ENCODE measurements around the gene ADCY7.

ADCY7 gene

GRCh38 chr16:50271148-50272041 lies 5.0 kb downstream of the ADCY7 start:
- H3K27ac ChIP-seq (ENCODE audit: low read length) = no peak overlapping the region
- H3K36me3 ChIP-seq (ENCODE audit: insufficient read depth, low read depth, low read length) = no peaks in the 10 kb centered on the region
- no peaks in the 10 kb centered on the region for H3K9me3 ChIP-seq (ENCODE audit: insufficient read depth, low read depth, low read length)
- H3K4me3 ChIP-seq (ENCODE audit: low read length) = no peak overlapping the region
- H3K4me1 ChIP-seq (ENCODE audit: insufficient read depth, low read length) = peaks cover 5% of the 10 kb centered on the region; the same call in 1 of the 2 replicates
- no peak overlapping the region for H3K9ac ChIP-seq (ENCODE audit: low read depth, low read length)
- H3K27me3 ChIP-seq (ENCODE audit: insufficient read depth, low read length) = no peaks in the 10 kb centered on the region

- Histone ChIP-seq H3K4me1 (ENCODE audit: insufficient read depth, low read length) (no peaks in the 10 kb centered on the region), H3K27ac (ENCODE audit: low read length) (no peak overlapping the region), H3K9ac (ENCODE audit: low read depth, low read length) (no peak overlapping the region), H3K27me3 (ENCODE audit: insufficient read depth, low read length) (no peaks in the 10 kb centered on the region), H3K9me3 (ENCODE audit: insufficient read depth, low read depth, low read length) (no peaks in the 10 kb centered on the region), H3K4me3 (ENCODE audit: low read length) (no peak overlapping the region), H3K36me3 (ENCODE audit: insufficient read depth, low read depth, low read length) (no peaks in the 10 kb centered on the region)
These were observed 5.8 kb downstream of the ADCY7 start for GRCh38 chr16:50272111-50272571.

GRCh38 chr16:50272687-50273381 lies 6.5 kb downstream of the ADCY7 start:
- H3K4me3 ChIP-seq (ENCODE audit: low read length) = no peak overlapping the region
- H3K27me3 ChIP-seq (ENCODE audit: insufficient read depth, low read length) = no peaks in the 10 kb centered on the region
- H3K36me3 ChIP-seq (ENCODE audit: insufficient read depth, low read depth, low read length) = no peaks in the 10 kb centered on the region
- no peak overlapping the region; the same call in 1 of the 2 replicates for H3K9ac ChIP-seq (ENCODE audit: low read depth, low read length)
- H3K9me3 ChIP-seq (ENCODE audit: insufficient read depth, low read depth, low read length) = no peaks in the 10 kb centered on the region
- no peaks in the 10 kb centered on the region for H3K4me1 ChIP-seq (ENCODE audit: insufficient read depth, low read length)
- H3K27ac ChIP-seq (ENCODE audit: low read length) = no peak overlapping the region

GRCh38 chr16:50273382-50273690 lies 7.0 kb downstream of the ADCY7 start:
- Histone ChIP-seq H3K27ac (ENCODE audit: low read length) (no peak overlapping the region), H3K9me3 (ENCODE audit: insufficient read depth, low read depth, low read length) (0 out of 2 replicates have a peak, but pooled peaks cover under 1% of the 10 kb centered on the region), H3K27me3 (ENCODE audit: insufficient read depth, low read length) (no peaks in the 10 kb centered on the region), H3K4me3 (ENCODE audit: low read length) (no peak overlapping the region), H3K9ac (ENCODE audit: low read depth, low read length) (no peak overlapping the region), H3K4me1 (ENCODE audit: insufficient read depth, low read length) (no peaks in the 10 kb centered on the region), H3K36me3 (ENCODE audit: insufficient read depth, low read depth, low read length) (no peaks in the 10 kb centered on the region)

GRCh38 chr16:50273888-50274325 lies 7.6 kb downstream of the ADCY7 start:
- H3K27ac ChIP-seq (ENCODE audit: low read length) = no peak overlapping the region
- no peak overlapping the region for H3K4me3 ChIP-seq (ENCODE audit: low read length)
- H3K4me1 ChIP-seq (ENCODE audit: insufficient read depth, low read length) = no peaks in the 10 kb centered on the region
- no peak overlapping the region for H3K9ac ChIP-seq (ENCODE audit: low read depth, low read length)
- no peaks in the 10 kb centered on the region for H3K27me3 ChIP-seq (ENCODE audit: insufficient read depth, low read length)
- peaks cover 3% of the 10 kb centered on the region; the same call in 1 of the 2 replicates for H3K9me3 ChIP-seq (ENCODE audit: insufficient read depth, low read depth, low read length)
- H3K36me3 ChIP-seq (ENCODE audit: insufficient read depth, low read depth, low read length) = no peaks in the 10 kb centered on the region

- H3K27ac ChIP-seq (ENCODE audit: low read length) = no peak overlapping the region
- H3K4me1 ChIP-seq (ENCODE audit: insufficient read depth, low read length) = no peaks in the 10 kb centered on the region
- no peak overlapping the region for H3K9ac ChIP-seq (ENCODE audit: low read depth, low read length)
These were observed 8.2 kb downstream of the ADCY7 start for GRCh38 chr16:50274326-50275097.

GRCh38 chr16:50275098-50275415 lies 8.7 kb downstream of the ADCY7 start:
- H3K4me3 ChIP-seq (ENCODE audit: low read length) = no peak overlapping the region

More at GRCh38 chr16:50274326-50275097, 8.2 kb downstream of the ADCY7 start:
- no peaks in the 10 kb centered on the region for H3K36me3 ChIP-seq (ENCODE audit: insufficient read depth, low read depth, low read length)
- no peak overlapping the region for H3K4me3 ChIP-seq (ENCODE audit: low read length)
- no peaks in the 10 kb centered on the region for H3K27me3 ChIP-seq (ENCODE audit: insufficient read depth, low read length)
- peaks cover 3% of the 10 kb centered on the region; the same call in 1 of the 2 replicates for H3K9me3 ChIP-seq (ENCODE audit: insufficient read depth, low read depth, low read length)

GRCh38 chr16:50275428-50276325 lies 9.3 kb downstream of the ADCY7 start:
- Histone ChIP-seq H3K36me3 (ENCODE audit: insufficient read depth, low read depth, low read length) (no peaks in the 10 kb centered on the region), H3K27ac (ENCODE audit: low read length) (no peak overlapping the region), H3K4me3 (ENCODE audit: low read length) (no peak overlapping the region), H3K27me3 (ENCODE audit: insufficient read depth, low read length) (no peaks in the 10 kb centered on the region), H3K4me1 (ENCODE audit: insufficient read depth, low read length) (no peaks in the 10 kb centered on the region), H3K9ac (ENCODE audit: low read depth, low read length) (no peak overlapping the region), H3K9me3 (ENCODE audit: insufficient read depth, low read depth, low read length) (peaks cover 3% of the 10 kb centered on the region; the same call in 1 of the 2 replicates)

More at GRCh38 chr16:50275098-50275415, 8.7 kb downstream of the ADCY7 start:
- Histone ChIP-seq H3K9ac (ENCODE audit: low read depth, low read length) (no peak overlapping the region), H3K36me3 (ENCODE audit: insufficient read depth, low read depth, low read length) (no peaks in the 10 kb centered on the region), H3K4me1 (ENCODE audit: insufficient read depth, low read length) (no peaks in the 10 kb centered on the region), H3K27me3 (ENCODE audit: insufficient read depth, low read length) (no peaks in the 10 kb centered on the region), H3K27ac (ENCODE audit: low read length) (no peak overlapping the region), H3K9me3 (ENCODE audit: insufficient read depth, low read depth, low read length) (peaks cover 3% of the 10 kb centered on the region; the same call in 1 of the 2 replicates)

- Histone ChIP-seq H3K9ac (ENCODE audit: low read depth, low read length) (no peak overlapping the region), H3K4me3 (ENCODE audit: low read length) (no peak overlapping the region), H3K4me1 (ENCODE audit: insufficient read depth, low read length) (no peaks in the 10 kb centered on the region), H3K9me3 (ENCODE audit: insufficient read depth, low read depth, low read length) (peaks cover 3% of the 10 kb centered on the region; the same call in 1 of the 2 replicates), H3K36me3 (ENCODE audit: insufficient read depth, low read depth, low read length) (no peaks in the 10 kb centered on the region), H3K27me3 (ENCODE audit: insufficient read depth, low read length) (no peaks in the 10 kb centered on the region), H3K27ac (ENCODE audit: low read length) (no peak overlapping the region)
These were observed 9.9 kb downstream of the ADCY7 start for GRCh38 chr16:50276326-50276640.

- Histone ChIP-seq H3K4me1 (ENCODE audit: insufficient read depth, low read length) (no peaks in the 10 kb centered on the region), H3K9me3 (ENCODE audit: insufficient read depth, low read depth, low read length) (peaks cover 3% of the 10 kb centered on the region; the same call in 1 of the 2 replicates), H3K27me3 (ENCODE audit: insufficient read depth, low read length) (no peaks in the 10 kb centered on the region), H3K36me3 (ENCODE audit: insufficient read depth, low read depth, low read length) (no peaks in the 10 kb centered on the region), H3K4me3 (ENCODE audit: low read length) (no peak overlapping the region), H3K27ac (ENCODE audit: low read length) (no peak overlapping the region), H3K9ac (ENCODE audit: low read depth, low read length) (no peak overlapping the region)
These were observed 10.6 kb downstream of the ADCY7 start for GRCh38 chr16:50276801-50277555.

Data from iPS-20b (cell line).